HepG2 (cell line): Measurements from ENCODE around the gene USP28. TPM values are rescaled to one million over a fixed set of nuclear protein-coding genes. Genes with fewer than 3 reads are reported as not detected.

Experiments used
- ATAC-seq: fragments of 200-7000 bp; cut with Tn5 transposase; 3 replicates; pipeline ENCODE4 v1.9.1; 2020; ENCODE audit warnings: mild to moderate bottlenecking, moderate library complexity
- BruUV-seq: library from RNA; stranded (reverse); fragments of 400-500 nt; replicated peaks from 2 replicates; lab custom pipeline; 2021; lab: Mats Ljungman, UMichigan
- CTCF ChIA-PET: fragments of 300-600 bp; formaldehyde crosslinking; extraction: SDS; loops from one replicate; lab custom pipeline; 2021; ENCODE audit warnings: low total read pairs, inconsistent platforms, low intra/inter-chr PET ratio; lab: Yijun Ruan, JAX
- POLR2A ChIA-PET: fragments of 350-600 bp; sonication (Branson Sonifier 250); formaldehyde crosslinking; loops from one replicate; lab custom pipeline; 2020; ENCODE audit warnings: antibody characterized with exemption, inconsistent platforms; lab: Yijun Ruan, JAX
- DNase-seq: peaks from one replicate; pipeline ENCODE4 v3.0.0-alpha.2; 2015; ENCODE audit warnings: low spot score
- FAIRE-seq: peaks from 3 replicates; lab custom pipeline; 2011; peaks lifted over from hg19 to GRCh38; lab: Jason Lieb, UNC
- H2AFZ ChIP-seq: one replicate; pipeline ENCODE4 v1.6.1; 2011; ENCODE audit warnings: low read length, inconsistent platforms
- H3K27ac ChIP-seq: fragments of 300-600 bp; 3 replicates; pipeline ENCODE4 v1.8.0; 2011; ENCODE audit warnings: mixed run types, mild to moderate bottlenecking, mixed read lengths, low read length, inconsistent platforms; ENCODE audit not compliant: insufficient read depth; ENCODE audit errors: extremely low read length
- H3K27me3 ChIP-seq, 2 experiments: fragments of 200-600 bp in 1 of 2; 2 replicates in 1 of 2; 3 replicates in 1 of 2; pipeline versions ENCODE4 v1.6.0 to v1.8.0; 2011; ENCODE audit warnings: low read length in 2 of 2, mild to moderate bottlenecking in 2 of 2, moderate library complexity in 2 of 2, inconsistent platforms in 1 of 2; ENCODE audit not compliant: insufficient read depth in 2 of 2, control insufficient read depth in 1 of 2
- H3K36me3 ChIP-seq, 2 experiments: fragments of 200-600 bp in 1 of 2; replicated peaks in 1 of 2; 2 replicates in 1 of 2; 3 replicates in 1 of 2; pipeline versions ENCODE4 v1.5.1 to v1.8.0; 2011; ENCODE audit warnings: low read length in 2 of 2, inconsistent platforms in 1 of 2; ENCODE audit not compliant: insufficient read depth in 2 of 2, control insufficient read depth in 1 of 2
- H3K4me1 ChIP-seq: 2 replicates; pipeline ENCODE4 v1.5.1; 2012; ENCODE audit warnings: low read length, inconsistent platforms; ENCODE audit not compliant: insufficient read depth
- H3K4me2 ChIP-seq: 2 replicates; pipeline ENCODE4 v1.6.0; 2011; ENCODE audit warnings: low read depth, low read length, inconsistent platforms
- H3K4me3 ChIP-seq, 3 experiments: fragments of 200-600 bp in 1 of 3; sonication (generic), shearing (Covaris generic) in 1 of 3; replicated peaks in 1 of 3; 2 replicates each; pipeline ENCODE4 v1.5.1; 2011 to 2016; ENCODE audit warnings: low read length in 3 of 3, inconsistent platforms in 2 of 3, low read depth in 2 of 3, mild to moderate bottlenecking in 2 of 3, control low read depth in 1 of 3, mixed read lengths in 1 of 3; ENCODE audit not compliant: insufficient read depth in 1 of 3
- H3K79me2 ChIP-seq: one replicate; pipeline ENCODE4 v1.6.1; 2011; ENCODE audit warnings: low read length, inconsistent platforms; ENCODE audit not compliant: insufficient read depth
- H3K9ac ChIP-seq: 2 replicates; pipeline ENCODE4 v1.6.0; 2011; ENCODE audit warnings: mild to moderate bottlenecking, low read depth, low read length, inconsistent platforms; ENCODE audit not compliant: insufficient read depth
- H3K9me3 ChIP-seq: 2 replicates; pipeline ENCODE4 v1.5.1; 2012; ENCODE audit warnings: mild to moderate bottlenecking, low read length
- H4K20me1 ChIP-seq: 2 replicates; pipeline ENCODE4 v1.6.0; 2011; ENCODE audit warnings: inconsistent platforms, mild to moderate bottlenecking, low read length, moderate library complexity; ENCODE audit not compliant: insufficient read depth
- FOXK1 ChIP-seq: sonication (generic); formaldehyde crosslinking; IDR thresholded peaks from 2 replicates; pipeline ENCODE4 v1.4.0; 2020; ENCODE audit warnings: low read depth, missing genetic modification reagents, borderline replicate concordance
- MBNL3 ChIP-seq: fragments of 250-450 bp; sonication (Bioruptor Pico); conservative IDR thresholded peaks from 2 replicates; pipeline ENCODE4 v1.8.0; 2022; ENCODE audit warnings: mild to moderate bottlenecking, inconsistent platforms
- MEF2D ChIP-seq: sonication (generic); formaldehyde crosslinking; IDR thresholded peaks from 2 replicates; pipeline ENCODE4 v1.5.1; 2020; ENCODE audit warnings: mild to moderate bottlenecking, missing genetic modification reagents
- NR0B2 ChIP-seq: sonication (generic); formaldehyde crosslinking; IDR thresholded peaks from 2 replicates; pipeline ENCODE4 v1.4.0; 2020; ENCODE audit warnings: mild to moderate bottlenecking, missing genetic modification reagents
- PHF5A ChIP-seq: IDR thresholded peaks from one replicate; pipeline ENCODE4 v1.6.1; 2018; ENCODE audit warnings: low read depth, missing genetic modification reagents; ENCODE audit not compliant: unreplicated experiment
- SKI ChIP-seq: fragments of 450-650 bp; IDR thresholded peaks from one replicate; pipeline ENCODE4 v1.6.1; 2018; ENCODE audit warnings: mild to moderate bottlenecking; ENCODE audit not compliant: partially characterized antibody
- SOX5 ChIP-seq: IDR thresholded peaks from 2 replicates; pipeline ENCODE4 v1.6.1; 2016; ENCODE audit warnings: borderline replicate concordance
- SRSF9 ChIP-seq: fragments of 200-400 bp; formaldehyde crosslinking; IDR thresholded peaks from 2 replicates; pipeline ENCODE4 v1.6.1; 2018; ENCODE audit warnings: borderline replicate concordance, mild to moderate bottlenecking, low read depth, low read length; ENCODE audit not compliant: insufficient read depth, poor library complexity, severe bottlenecking
- ZBTB38 ChIP-seq: sonication (generic); formaldehyde crosslinking; IDR thresholded peaks from 2 replicates; pipeline ENCODE4 v1.5.1; 2020; ENCODE audit warnings: mild to moderate bottlenecking, missing genetic modification reagents
- ZNF234 ChIP-seq: sonication (generic); formaldehyde crosslinking; conservative IDR thresholded peaks from 2 replicates; pipeline ENCODE4 v1.5.1; 2020; ENCODE audit warnings: mild to moderate bottlenecking, missing genetic modification reagents
- ZNF33A ChIP-seq: sonication (generic); formaldehyde crosslinking; IDR thresholded peaks from 2 replicates; pipeline ENCODE4 v1.5.1; 2020; ENCODE audit warnings: missing genetic modification reagents, mild to moderate bottlenecking, moderate library complexity, borderline replicate concordance
- ZNF484 ChIP-seq: sonication (generic); formaldehyde crosslinking; IDR thresholded peaks from 2 replicates; pipeline ENCODE4 v1.5.1; 2020; ENCODE audit warnings: mild to moderate bottlenecking, low read depth, missing genetic modification reagents, borderline replicate concordance
- ZNF556 ChIP-seq: sonication (generic); formaldehyde crosslinking; IDR thresholded peaks from 2 replicates; pipeline ENCODE4 v1.4.0; 2020; ENCODE audit warnings: mild to moderate bottlenecking, missing genetic modification reagents, borderline replicate concordance
- ZNF580 ChIP-seq: IDR thresholded peaks from 2 replicates; pipeline ENCODE4 v1.6.1; 2016; ENCODE audit warnings: low read depth, borderline replicate concordance
- ZZZ3 ChIP-seq: sonication (generic); formaldehyde crosslinking; IDR thresholded peaks from 2 replicates; pipeline ENCODE4 v1.4.0; 2020; ENCODE audit warnings: missing genetic modification reagents, mild to moderate bottlenecking, borderline replicate concordance
- WGBS: methylation state at CpG from one replicate; pipeline ENCODE4 v1.1.6; 2017; ENCODE audit warnings: low lambda C conversion rate; 5-methylcytosine and 5-hydroxymethylcytosine counted together
- in situ Hi-C: cut with HindIII; loops from 2 replicates; pipeline ENCODE4 v1.10.0; 2017; ENCODE audit warnings: low pct_unique_long_range_greater_than_20kb; ENCODE audit not compliant: extremely low pct_ligation_motif_present
- intact Hi-C: fragments of 100-400 bp; cut with micrococcal nuclease; formaldehyde crosslinking; loops from one replicate; pipeline ENCODE4 v1.10.0; 2022; ENCODE audit not compliant: unreplicated experiment
- polyA plus RNA-seq, 8 experiments: library from polyadenylated mRNA; depleted of rRNA in 3 of 8; stranded (reverse) in 7 of 8; unstranded in 1 of 8; fragments of >200 nt; fragmentation: Illumina TruSeq in 4 of 8; extraction: Trizol in 4 of 8; gene quantifications; 2 replicates each; pipeline versions ENCODE4 v1.2.1 to v1.2.3, GENCODE V29; 2011 to 2016; ENCODE audit warnings: low read depth in 4 of 8, missing spikeins in 1 of 8, mixed read lengths in 1 of 8; ENCODE audit not compliant: insufficient read depth in 1 of 8
- total RNA-seq, 5 experiments: library from RNA; depleted of rRNA; stranded (reverse); fragments of >200 nt; fragmentation: Illumina TruSeq; extraction: Trizol; gene quantifications; 2 replicates each; pipeline ENCODE4 v1.2.3, GENCODE V29; 2016; ENCODE audit warnings: low read depth in 1 of 5

Gene USP28
- total and polyA plus RNA-seq, 2 of the 13 experiments (the other 11 are each of a cell fraction or from before 2014, with no cell fraction given): 29.6 to 34.3 TPM

- no peaks in the 10 kb centered on the region for H3K79me2 ChIP-seq
- no peak overlapping the region for H3K4me2 ChIP-seq
- BruUV-seq: no TSS peak
- no peak for TF ChIP-seq ZNF234 (CRISPR knock-in tag)
- TF ChIP-seq SKI: no peak
- no peak for TF ChIP-seq ZBTB38 (CRISPR knock-in tag)
- no peak for TF ChIP-seq ZNF484
- no peak for TF ChIP-seq SOX5 (CRISPR knock-in tag)
- no peak for TF ChIP-seq SRSF9
- no peak for TF ChIP-seq ZNF580 (CRISPR knock-in tag)
- TF ChIP-seq MEF2D (CRISPR knock-in tag): no peak
- no peak for TF ChIP-seq ZNF33A (CRISPR knock-in tag)
- no peak for TF ChIP-seq PHF5A
- TF ChIP-seq FOXK1 (CRISPR knock-in tag): no peak
- no peak for TF ChIP-seq MBNL3 (CRISPR knock-in tag)
- TF ChIP-seq ZZZ3 (CRISPR knock-in tag): no peak
- TF ChIP-seq ZNF556: no peak
- no peak for TF ChIP-seq NR0B2
- TF ChIP-seq, all 625 proteins: peak for 0
- H4K20me1 ChIP-seq: no peaks in the 10 kb centered on the region
- H3K4me1 ChIP-seq: no peaks in the 10 kb centered on the region
- DNase-seq: no peak
- ATAC-seq: no peak
- no peaks in the 10 kb centered on the region for H3K27me3 ChIP-seq
- H3K4me3 ChIP-seq: no peak overlapping the region
- intact Hi-C loops: no loop called here
- POLR2A ChIA-PET: no interaction called here
- H3K9ac ChIP-seq: no peak overlapping the region
- WGBS: 100% methylated on average over 1 of the region's 1 CpG
- no peaks in the 10 kb centered on the region for H3K9me3 ChIP-seq
- H3K36me3 ChIP-seq: peaks cover 2 to 34% of the 10 kb centered on the region in 2 experiments; a peak in 4 of 5 replicates
- no peak overlapping the region for H2AFZ ChIP-seq
- H3K27ac ChIP-seq: no peak overlapping the region
- in situ Hi-C loops: loop anchor here (25.0 kb wide), 1 partner anchor 445 kb away; no protein-coding TSS in a partner anchor
- CTCF ChIA-PET: no interaction called here
- FAIRE-seq: no peak
Observed at GRCh38 chr11:113817162-113817561, 58.2 kb downstream of the USP28 start.
